ENCODE measurements around the gene INPP5A. TPM values are rescaled to one million over a fixed set of nuclear protein-coding genes. Genes with fewer than 3 reads are reported as not detected.

INPP5A gene
- total RNA-seq, 1 experiment from 2014 or later = 44.5 TPM

- Mint-ChIP-seq H3K27me3 (ENCODE audit: insufficient read depth, unreplicated experiment) (no peaks in the 10 kb centered on the region), H3K4me1 (ENCODE audit: low read depth, unreplicated experiment) (peaks cover 9% of the 10 kb centered on the region), H3K4me3 (ENCODE audit: unreplicated experiment) (no peak overlapping the region), H3K27ac (ENCODE audit: unreplicated experiment) (no peak overlapping the region), H3K9me3 (ENCODE audit: unreplicated experiment) (no peaks in the 10 kb centered on the region), H3K36me3 (ENCODE audit: insufficient read depth, unreplicated experiment) (peaks cover 10% of the 10 kb centered on the region)
- no peak overlapping the region for H3K4me3 ChIP-seq (ENCODE audit: low read depth, low read length)
- BruUV-seq (replicated peaks) = no TSS peak
- TF ChIP-seq, protein P1, sequence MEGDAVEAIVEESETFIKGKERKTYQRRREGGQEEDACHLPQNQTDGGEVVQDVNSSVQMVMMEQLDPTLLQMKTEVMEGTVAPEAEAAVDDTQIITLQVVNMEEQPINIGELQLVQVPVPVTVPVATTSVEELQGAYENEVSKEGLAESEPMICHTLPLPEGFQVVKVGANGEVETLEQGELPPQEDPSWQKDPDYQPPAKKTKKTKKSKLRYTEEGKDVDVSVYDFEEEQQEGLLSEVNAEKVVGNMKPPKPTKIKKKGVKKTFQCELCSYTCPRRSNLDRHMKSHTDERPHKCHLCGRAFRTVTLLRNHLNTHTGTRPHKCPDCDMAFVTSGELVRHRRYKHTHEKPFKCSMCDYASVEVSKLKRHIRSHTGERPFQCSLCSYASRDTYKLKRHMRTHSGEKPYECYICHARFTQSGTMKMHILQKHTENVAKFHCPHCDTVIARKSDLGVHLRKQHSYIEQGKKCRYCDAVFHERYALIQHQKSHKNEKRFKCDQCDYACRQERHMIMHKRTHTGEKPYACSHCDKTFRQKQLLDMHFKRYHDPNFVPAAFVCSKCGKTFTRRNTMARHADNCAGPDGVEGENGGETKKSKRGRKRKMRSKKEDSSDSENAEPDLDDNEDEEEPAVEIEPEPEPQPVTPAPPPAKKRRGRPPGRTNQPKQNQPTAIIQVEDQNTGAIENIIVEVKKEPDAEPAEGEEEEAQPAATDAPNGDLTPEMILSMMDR (IDR thresholded peaks at IDR 0.05; ENCODE audit: insufficient read depth in 1 of 2, low read depth in 1 of 2, low read length in 1 of 2, severe bottlenecking in 1 of 2, unreplicated experiment in 1 of 2) = no peak
- POLR2A ChIA-PET = no interaction called here
- no peaks in the 10 kb centered on the region for H3K4me1 ChIP-seq
- intact Hi-C loops (cut with micrococcal nuclease; ENCODE audit: unreplicated experiment) = no loop called here
- H3K36me3 ChIP-seq (ENCODE audit: control insufficient read depth, insufficient read depth, low read length) = no peaks in the 10 kb centered on the region
- CTCF ChIA-PET = no interaction called here
- DNase-seq = no peak
- H3K27me3 ChIP-seq (replicated peaks; ENCODE audit: control insufficient read depth, insufficient read depth, low read length) = no peaks in the 10 kb centered on the region
- H3K9me3 ChIP-seq = no peaks in the 10 kb centered on the region
Measured at GRCh38 chr10:132641401-132641800, 103.8 kb downstream of the INPP5A start.

DNA sequence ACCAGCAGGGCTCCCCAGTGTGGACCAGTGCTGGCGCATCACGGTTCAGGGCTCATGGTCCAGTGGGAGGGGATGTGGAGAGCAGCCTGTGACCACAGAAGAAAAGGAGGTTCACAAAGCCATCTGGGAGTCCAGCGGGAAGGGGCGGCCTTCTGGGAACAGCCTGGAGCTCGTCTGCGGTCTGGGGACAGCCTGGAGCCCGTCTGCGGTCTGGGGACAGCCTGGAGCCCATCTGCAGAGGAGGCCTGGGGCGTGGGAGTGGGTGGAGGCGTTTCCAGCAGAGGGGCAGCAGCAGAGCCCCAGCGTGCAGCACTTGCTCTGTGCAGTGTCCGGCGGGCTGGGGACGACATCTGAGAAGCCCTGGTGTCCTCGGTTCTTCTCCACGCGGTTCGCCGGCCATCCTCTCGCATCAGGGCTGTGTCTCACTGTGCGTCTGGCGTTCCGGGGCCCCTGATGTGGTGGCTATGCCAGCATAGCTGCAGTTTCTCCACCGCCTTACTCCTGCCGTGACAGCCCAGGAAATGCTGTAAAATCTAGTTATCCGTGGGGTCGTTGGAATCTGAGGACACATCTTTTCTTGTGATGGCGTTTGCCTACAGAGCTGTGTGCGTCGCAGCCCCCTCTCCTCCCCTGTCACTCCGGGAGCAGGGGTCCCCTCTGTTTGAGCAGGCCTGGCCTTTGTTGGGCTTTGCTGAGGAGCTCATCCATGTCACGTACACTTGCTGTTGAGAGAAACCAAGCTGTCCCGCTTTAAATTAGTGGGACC, 104.6 kb downstream of the INPP5A start:
- DNase-seq = no peak
- H3K4me1 Mint-ChIP-seq (ENCODE audit: low read depth, unreplicated experiment) = peaks cover 9% of the 10 kb centered on the region
- Histone ChIP-seq H3K4me1 (no peaks in the 10 kb centered on the region), H3K4me3 (ENCODE audit: low read depth, low read length) (no peak overlapping the region), H3K9me3 (no peaks in the 10 kb centered on the region), H3K36me3 (ENCODE audit: control insufficient read depth, insufficient read depth, low read length) (no peaks in the 10 kb centered on the region), H3K27me3 (replicated peaks; ENCODE audit: control insufficient read depth, insufficient read depth, low read length) (no peaks in the 10 kb centered on the region)
- H3K27ac Mint-ChIP-seq (ENCODE audit: unreplicated experiment) = no peak overlapping the region
- H3K36me3 Mint-ChIP-seq (ENCODE audit: insufficient read depth, unreplicated experiment) = peaks cover 10% of the 10 kb centered on the region
- ChIA-PET POLR2A (no interaction called here), CTCF (no interaction called here)
- no peaks in the 10 kb centered on the region for H3K27me3 Mint-ChIP-seq (ENCODE audit: insufficient read depth, unreplicated experiment)
- H3K4me3 Mint-ChIP-seq (ENCODE audit: unreplicated experiment) = no peak overlapping the region
- TF ChIP-seq, protein P1 (IDR thresholded peaks at IDR 0.05; ENCODE audit: insufficient read depth in 1 of 2, low read depth in 1 of 2, low read length in 1 of 2, severe bottlenecking in 1 of 2, unreplicated experiment in 1 of 2) = no peak
- intact Hi-C loops (cut with micrococcal nuclease; ENCODE audit: unreplicated experiment) = no loop called here
- no peaks in the 10 kb centered on the region for H3K9me3 Mint-ChIP-seq (ENCODE audit: unreplicated experiment)
- BruUV-seq (replicated peaks) = no TSS peak

DNA sequence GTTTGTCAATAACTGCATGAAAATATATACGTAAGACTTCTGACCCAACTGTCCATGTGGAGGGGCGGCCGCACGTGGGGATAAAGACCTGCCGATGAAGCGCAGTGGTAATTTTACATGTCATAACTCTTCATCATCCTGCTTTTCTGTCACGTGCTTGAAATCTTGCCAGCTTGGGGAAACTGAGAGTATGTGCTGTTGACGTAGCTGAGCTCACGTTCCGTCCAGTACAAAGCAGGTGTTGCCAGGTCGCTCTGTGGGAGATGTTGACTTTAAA, 105.1 kb downstream of the INPP5A start:
- H3K27ac Mint-ChIP-seq (ENCODE audit: unreplicated experiment) = no peak overlapping the region
- CTCF ChIA-PET = no interaction called here
- no peak overlapping the region for H3K4me3 Mint-ChIP-seq (ENCODE audit: unreplicated experiment)
- Histone ChIP-seq H3K4me1 (no peaks in the 10 kb centered on the region), H3K4me3 (ENCODE audit: low read depth, low read length) (no peak overlapping the region), H3K9me3 (no peaks in the 10 kb centered on the region), H3K27me3 (replicated peaks; ENCODE audit: control insufficient read depth, insufficient read depth, low read length) (no peaks in the 10 kb centered on the region), H3K36me3 (ENCODE audit: control insufficient read depth, insufficient read depth, low read length) (no peaks in the 10 kb centered on the region)
- TF ChIP-seq, protein P1 (IDR thresholded peaks at IDR 0.05; ENCODE audit: insufficient read depth in 1 of 2, low read depth in 1 of 2, low read length in 1 of 2, severe bottlenecking in 1 of 2, unreplicated experiment in 1 of 2) = no peak
- intact Hi-C loops (cut with micrococcal nuclease; ENCODE audit: unreplicated experiment) = no loop called here
- BruUV-seq (replicated peaks) = no TSS peak
- no peaks in the 10 kb centered on the region for H3K9me3 Mint-ChIP-seq (ENCODE audit: unreplicated experiment)
- peaks cover 10% of the 10 kb centered on the region for H3K36me3 Mint-ChIP-seq (ENCODE audit: insufficient read depth, unreplicated experiment)
- POLR2A ChIA-PET = no interaction called here
- no peak for DNase-seq
- peaks cover 3% of the 10 kb centered on the region for H3K4me1 Mint-ChIP-seq (ENCODE audit: low read depth, unreplicated experiment)
- no peaks in the 10 kb centered on the region for H3K27me3 Mint-ChIP-seq (ENCODE audit: insufficient read depth, unreplicated experiment)
